NCI-H2227 treated with DMSO at 0.1 percent for 48 hours (cell line): ENCODE measurements around the gene DPP10.
"Not testable (repeated sequence)": the region's sequence is repeated elsewhere in the genome, so short reads cannot be mapped to it uniquely, and the experiment has no call there.

ENCODE experiments used
- DNase-seq: peaks from one replicate; lab custom pipeline; 2025; lab: John Stamatoyannopoulos, UW

The DPP10 gene

GRCh38 chr2:114968748-114969400 lies 526.4 kb downstream of the DPP10 start:
- DNase-seq, result no peak

- not testable (repeated sequence) for DNase-seq
These were observed 561.9 kb downstream of the DPP10 start for GRCh38 chr2:115004321-115004720.

- DNase-seq, result no peak
These were observed 569.3 kb downstream of the DPP10 start for GRCh38 chr2:115011721-115012120.

- not testable (repeated sequence) for DNase-seq
These were observed 579.6 kb downstream of the DPP10 start for GRCh38 chr2:115022013-115022412.

GRCh38 chr2:115034801-115035200 lies 592.4 kb downstream of the DPP10 start:
- no peak for DNase-seq

GRCh38 chr2:115036818-115037217 lies 594.4 kb downstream of the DPP10 start:
- no peak for DNase-seq

GRCh38 chr2:115057473-115057872 lies 615.0 kb downstream of the DPP10 start:
- DNase-seq, result no peak

- DNase-seq, result no peak
These were observed 627.6 kb downstream of the DPP10 start for GRCh38 chr2:115070002-115070401.

GRCh38 chr2:115071534-115071933 lies 629.1 kb downstream of the DPP10 start:
- no peak for DNase-seq

GRCh38 chr2:115075800-115076199 lies 633.4 kb downstream of the DPP10 start:
- no peak for DNase-seq

GRCh38 chr2:115077626-115078025 lies 635.2 kb downstream of the DPP10 start:
- no peak for DNase-seq

- DNase-seq, result no peak
These were observed 640.8 kb downstream of the DPP10 start for GRCh38 chr2:115083225-115083624.

- no peak for DNase-seq
These were observed 641.3 kb downstream of the DPP10 start for GRCh38 chr2:115083711-115084110.

- no peak for DNase-seq
These were observed 642.0 kb downstream of the DPP10 start for GRCh38 chr2:115084446-115084845.

GRCh38 chr2:115086051-115086620 lies 643.7 kb downstream of the DPP10 start:
- not testable (repeated sequence) for DNase-seq

GRCh38 chr2:115094441-115094840 lies 652.0 kb downstream of the DPP10 start:
- DNase-seq, result no peak

GRCh38 chr2:115105966-115106365 lies 663.5 kb downstream of the DPP10 start:
- DNase-seq, result no peak

- DNase-seq, result no peak
These were observed 672.7 kb downstream of the DPP10 start for GRCh38 chr2:115115135-115115534.

GRCh38 chr2:115118306-115118705 lies 675.9 kb downstream of the DPP10 start:
- DNase-seq, result no peak

- DNase-seq, result no peak
These were observed 676.6 kb downstream of the DPP10 start for GRCh38 chr2:115119086-115119485.

- DNase-seq, result no peak
These were observed 680.3 kb downstream of the DPP10 start for GRCh38 chr2:115122701-115123100.

GRCh38 chr2:115124817-115125216 lies 682.4 kb downstream of the DPP10 start:
- no peak for DNase-seq

- no peak for DNase-seq
These were observed 687.1 kb downstream of the DPP10 start for GRCh38 chr2:115129536-115129935.

- DNase-seq, result no peak
These were observed 718.2 kb downstream of the DPP10 start for GRCh38 chr2:115160531-115161080.
